ENCODE measurements around the gene RPGR. TPM values are rescaled to one million over a fixed set of nuclear protein-coding genes. Genes with fewer than 3 reads are reported as not detected.

The RPGR gene
- total RNA-seq, 6 experiments from 2014 or later: 1.9 to 14.1 (median 3.6) TPM

GRCh38 chrX:38224160-38224559 is 103.1 kb downstream of the RPGR start:
- Histone ChIP-seq H3K36me3 (no peaks in the 10 kb centered on the region), H3K9me3 (no peaks in the 10 kb centered on the region), H3K4me3 (no peak overlapping the region), H3K4me1 (no peaks in the 10 kb centered on the region), H3K27me3 (peaks cover 0 to 15% of the 10 kb centered on the region in 2 donors), H3K27ac (no peak overlapping the region)
- intact Hi-C loops (cut with DNase I): no loop called here
- ATAC-seq (no peak), DNase-seq (no peak)
- TF ChIP-seq, protein P1, sequence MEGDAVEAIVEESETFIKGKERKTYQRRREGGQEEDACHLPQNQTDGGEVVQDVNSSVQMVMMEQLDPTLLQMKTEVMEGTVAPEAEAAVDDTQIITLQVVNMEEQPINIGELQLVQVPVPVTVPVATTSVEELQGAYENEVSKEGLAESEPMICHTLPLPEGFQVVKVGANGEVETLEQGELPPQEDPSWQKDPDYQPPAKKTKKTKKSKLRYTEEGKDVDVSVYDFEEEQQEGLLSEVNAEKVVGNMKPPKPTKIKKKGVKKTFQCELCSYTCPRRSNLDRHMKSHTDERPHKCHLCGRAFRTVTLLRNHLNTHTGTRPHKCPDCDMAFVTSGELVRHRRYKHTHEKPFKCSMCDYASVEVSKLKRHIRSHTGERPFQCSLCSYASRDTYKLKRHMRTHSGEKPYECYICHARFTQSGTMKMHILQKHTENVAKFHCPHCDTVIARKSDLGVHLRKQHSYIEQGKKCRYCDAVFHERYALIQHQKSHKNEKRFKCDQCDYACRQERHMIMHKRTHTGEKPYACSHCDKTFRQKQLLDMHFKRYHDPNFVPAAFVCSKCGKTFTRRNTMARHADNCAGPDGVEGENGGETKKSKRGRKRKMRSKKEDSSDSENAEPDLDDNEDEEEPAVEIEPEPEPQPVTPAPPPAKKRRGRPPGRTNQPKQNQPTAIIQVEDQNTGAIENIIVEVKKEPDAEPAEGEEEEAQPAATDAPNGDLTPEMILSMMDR (IDR thresholded peaks at IDR 0.05): no peak
- no peak for TF ChIP-seq POLR2A (IDR thresholded peaks at IDR 0.05)

DNA sequence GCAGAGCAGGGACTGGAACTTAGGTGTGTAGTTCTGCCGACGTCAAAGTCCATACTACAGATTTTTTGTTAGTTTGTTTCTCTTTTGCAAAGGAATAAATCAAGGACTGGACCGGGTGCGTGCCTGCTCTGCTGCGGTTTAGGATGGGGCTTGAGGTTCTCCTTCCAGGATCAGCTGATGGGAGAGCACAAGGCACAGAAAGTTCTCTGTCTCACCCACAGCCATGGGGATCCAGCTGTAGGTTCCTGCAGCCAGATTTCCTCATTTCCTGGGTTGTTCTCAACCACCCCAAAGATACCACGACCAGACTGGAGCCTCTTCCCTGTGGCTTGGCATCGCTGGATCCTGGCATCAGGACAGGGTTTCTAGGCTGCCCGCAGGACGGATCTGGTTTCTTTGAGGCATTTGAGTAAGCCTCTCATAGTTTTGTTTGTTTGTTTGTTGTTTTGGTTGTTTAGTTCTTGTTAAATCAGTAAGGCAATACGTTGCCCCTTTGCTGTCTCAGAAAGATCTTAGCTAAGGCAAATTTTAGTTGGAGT is 105.8 kb downstream of the RPGR start:
- Histone ChIP-seq H3K4me1 (no peaks in the 10 kb centered on the region), H3K9me3 (no peaks in the 10 kb centered on the region), H3K36me3 (no peaks in the 10 kb centered on the region), H3K27ac (no peak overlapping the region), H3K4me3 (peak overlapping the region in 1 of 3 donors; percentile 33), H3K27me3 (peaks cover 0 to 25% of the 10 kb centered on the region in 2 donors)
- TF ChIP-seq, protein P1 (IDR thresholded peaks at IDR 0.05): no peak
- no peak for TF ChIP-seq POLR2A (IDR thresholded peaks at IDR 0.05)
- intact Hi-C loops (cut with DNase I): no loop called here
- ATAC-seq (no peak), DNase-seq (no peak)
- WGBS (ENCODE audit: insufficient coverage, low coverage, low lambda C conversion rate, missing lambda C conversion rate): 43% methylated on average over 7 of the region's 10 CpGs

DNA sequence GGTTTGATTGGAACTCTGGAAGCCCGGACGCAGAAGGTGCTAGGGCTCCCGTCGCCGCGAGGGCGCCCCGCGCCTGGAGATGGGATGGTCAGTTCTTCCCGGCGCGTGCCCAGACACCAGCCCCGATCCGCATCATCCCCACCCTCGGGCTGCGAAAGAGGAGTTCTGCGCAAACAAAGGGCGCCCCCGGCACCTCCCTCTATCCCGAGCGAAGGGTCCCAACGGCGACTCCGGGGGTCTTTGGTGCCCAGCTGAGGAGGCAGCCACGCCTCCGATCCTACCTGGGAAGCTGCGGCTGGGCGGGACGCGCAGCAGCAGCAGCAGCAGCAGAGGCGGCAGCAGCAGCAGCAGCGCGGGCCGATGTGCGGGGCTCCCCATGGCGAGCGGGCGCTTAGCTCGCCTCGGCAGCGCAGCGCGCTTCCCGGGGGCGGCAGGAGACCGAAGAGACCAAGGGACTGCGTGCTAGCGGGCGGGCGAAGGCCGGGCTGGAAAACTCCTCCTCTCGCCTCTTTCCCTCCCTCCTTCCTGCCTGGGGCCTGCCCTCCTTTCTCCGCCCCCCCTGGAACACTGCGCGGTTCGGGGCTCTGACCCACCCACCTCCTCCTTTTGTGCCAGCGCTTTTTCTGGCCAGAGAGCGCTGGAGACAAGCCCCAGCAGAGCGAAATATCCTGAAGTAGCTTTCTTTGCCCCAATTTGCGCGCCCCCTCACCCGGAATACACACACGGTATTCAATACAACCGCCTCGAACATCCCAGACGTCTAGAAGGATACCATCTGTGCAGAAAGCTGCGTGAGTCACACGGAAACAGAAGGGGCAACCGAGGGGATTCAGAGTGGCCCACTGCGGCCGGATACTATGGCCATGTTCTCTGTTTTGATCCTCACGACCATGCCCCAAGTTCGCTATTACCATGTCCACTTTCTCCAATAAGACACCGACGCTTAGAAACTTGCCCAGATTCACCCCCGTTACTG is 106.6 kb downstream of the RPGR start, which contains the start of gene SRPX:
TSS of gene SRPX (minus strand) at position 457 of the 976 bp plus-strand sequence. CDS start at position 378, 79 bp downstream.
- TF ChIP-seq, protein P1 (IDR thresholded peaks at IDR 0.05): no peak
- TF ChIP-seq POLR2A (IDR thresholded peaks at IDR 0.05): no peak
- no peaks in the 10 kb centered on the region for H3K4me1 ChIP-seq
- intact Hi-C loops (cut with DNase I): no loop called here
- no peak within 1 kb of the TSS for H3K27ac ChIP-seq
- DNase-seq (peak in 2 of 3 donors; percentile 38 to 46), ATAC-seq (peak; percentile 50 to 73 (median 60))
- H3K27me3 ChIP-seq: peaks cover 0 to 25% of the 10 kb centered on the region in 2 donors
- no peaks in the 10 kb centered on the region for H3K9me3 ChIP-seq
- 13% methylated on average over 12 of the region's 76 CpGs for WGBS (ENCODE audit: insufficient coverage, low coverage, low lambda C conversion rate, missing lambda C conversion rate)
- no peaks in the 10 kb centered on the region for H3K36me3 ChIP-seq
- peak within 1 kb of the TSS; percentile 29 to 44 (median 33) for H3K4me3 ChIP-seq

DNA sequence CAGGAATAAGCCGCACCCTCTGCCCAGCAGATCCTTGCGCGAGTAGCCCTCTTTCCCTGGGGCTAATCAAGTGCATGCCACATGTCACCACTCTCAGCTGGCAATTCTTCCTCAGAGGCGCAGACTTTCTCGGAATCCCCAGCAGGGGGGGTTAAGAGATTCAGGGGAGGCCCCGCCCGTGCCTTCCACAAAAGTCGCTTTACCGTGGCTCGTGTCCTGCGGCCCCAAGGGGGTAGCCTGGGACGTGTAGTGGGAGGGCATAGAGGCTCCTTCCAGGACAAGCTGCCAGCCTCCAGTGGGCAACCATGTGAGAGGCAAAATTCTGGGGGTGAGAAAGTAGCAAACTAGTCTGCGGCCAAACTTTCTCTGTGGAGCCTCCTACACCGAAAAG is 107.3 kb downstream of the RPGR start:
- ATAC-seq: peak; percentile 34 to 60 (median 54)
- H3K27me3 ChIP-seq: peaks cover 0 to 25% of the 10 kb centered on the region in 2 donors
- no peaks in the 10 kb centered on the region for H3K9me3 ChIP-seq
- H3K36me3 ChIP-seq: no peaks in the 10 kb centered on the region
- H3K27ac ChIP-seq: no peak overlapping the region
- TF ChIP-seq POLR2A (IDR thresholded peaks at IDR 0.05): no peak
- TF ChIP-seq, protein P1 (IDR thresholded peaks at IDR 0.05): peak in 2 of 4 donors; percentile 13 to 24
- H3K4me3 ChIP-seq: peak overlapping the region; percentile 29 to 44 (median 33)
- WGBS (ENCODE audit: insufficient coverage, low coverage, low lambda C conversion rate, missing lambda C conversion rate): 26% methylated on average over 13 of the region's 14 CpGs
- intact Hi-C loops (cut with DNase I): no loop called here
- no peaks in the 10 kb centered on the region for H3K4me1 ChIP-seq
- DNase-seq: peak in 2 of 3 donors; percentile 36 to 53

Small RNA genes within 50 kb of the gene (small RNA-seq; reads per million reads assigned to genes)
- gene RF00322: 0 reads per million in 2 experiments

Other genes starting within 250 kb of the RPGR start
- 10 to 100 TPM in 3 of 6 experiments, 1 to 10 TPM in 3; 6.5 to 15.3 (median 10.5) TPM for gene SRPX, start 106.6 kb downstream of the RPGR start, total RNA-seq
- gene OTC, start 25.1 kb upstream of the RPGR start, total RNA-seq: 100 to 1,000 TPM in 2 of 6 experiments, 10 to 100 TPM in 4; 84.6 to 212 (median 95.5) TPM
- 10 to 100 TPM in 5 of 6 experiments, 1 to 10 TPM in 1; 7.9 to 24.4 (median 15.7) TPM for gene TSPAN7, start 234.0 kb upstream of the RPGR start, total RNA-seq